GM18508 (cell line): Measurements from ENCODE around the gene PPP1R9A.

ENCODE experiments used
- ATAC-seq: cut with Tn5 transposase; IDR thresholded peaks from one replicate; pipeline ENCODE4 v1.9.1; 2021; ENCODE audit warnings: moderate number of reproducible peaks; ENCODE audit not compliant: insufficient read depth, unreplicated experiment

Gene PPP1R9A

DNA sequence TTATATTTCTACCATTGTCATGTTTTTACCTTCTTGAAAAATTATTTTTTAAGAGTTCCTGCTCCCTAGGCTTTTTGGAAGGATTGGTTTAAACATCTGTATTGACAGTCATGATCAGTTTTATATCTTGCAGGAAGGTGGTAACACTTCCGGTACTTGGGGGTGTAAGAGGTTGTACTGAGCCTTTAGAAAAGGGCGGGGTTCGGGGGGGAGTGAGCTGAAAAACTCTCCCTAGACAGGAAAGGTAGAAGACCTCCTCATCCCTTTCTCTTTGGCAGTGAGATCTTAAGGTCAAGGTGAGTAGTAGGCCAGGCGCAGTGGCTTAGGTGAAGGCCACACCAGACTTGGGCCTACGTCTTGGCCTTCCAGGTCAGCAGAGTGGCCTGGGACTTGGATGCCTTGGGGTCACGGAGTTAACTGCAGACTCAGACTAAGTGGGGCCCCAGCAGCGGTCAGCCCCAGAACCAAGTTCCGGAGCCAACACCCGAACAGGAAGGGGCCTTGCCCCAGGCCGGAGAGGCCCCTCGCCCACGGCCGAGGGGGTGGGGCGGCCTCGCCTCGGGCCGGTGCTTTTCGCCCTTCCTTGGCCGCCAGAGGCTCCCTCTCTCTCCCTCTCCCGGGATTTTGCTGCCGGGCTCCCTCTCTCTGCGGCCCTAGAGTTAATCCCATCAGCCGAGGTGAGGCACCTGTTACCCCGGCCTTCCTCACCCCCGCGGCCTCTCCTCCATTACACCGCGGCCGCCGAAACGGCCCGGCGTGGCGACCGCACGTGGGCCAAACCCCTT lies at the start of gene PPP1R9A:
Gene PPP1R9A (plus strand): TSS at position 569 of the 785 bp plus-strand sequence. CDS start 2,520 bp downstream, outside the sequence.
- ATAC-seq, result no peak

DNA sequence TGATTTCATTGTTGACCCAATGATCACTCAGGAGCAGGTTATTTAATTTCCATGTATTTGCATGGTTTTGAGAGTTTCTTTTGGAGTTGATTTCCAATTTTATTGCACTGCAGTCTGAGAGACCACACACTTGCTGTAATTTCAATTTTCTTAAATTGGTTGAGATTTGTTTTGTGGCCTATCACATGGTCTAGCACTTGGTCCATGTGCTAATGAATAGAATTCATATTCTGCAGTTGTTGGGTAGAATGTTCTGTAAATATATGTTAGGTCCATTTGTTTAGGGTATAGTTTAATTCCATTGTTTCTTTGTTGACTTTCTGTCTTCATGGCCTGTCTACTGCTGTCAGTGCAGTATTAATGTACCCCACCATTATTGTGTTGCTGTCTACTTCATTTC lies 36.3 kb upstream of the PPP1R9A start:
- no peak for ATAC-seq

DNA sequence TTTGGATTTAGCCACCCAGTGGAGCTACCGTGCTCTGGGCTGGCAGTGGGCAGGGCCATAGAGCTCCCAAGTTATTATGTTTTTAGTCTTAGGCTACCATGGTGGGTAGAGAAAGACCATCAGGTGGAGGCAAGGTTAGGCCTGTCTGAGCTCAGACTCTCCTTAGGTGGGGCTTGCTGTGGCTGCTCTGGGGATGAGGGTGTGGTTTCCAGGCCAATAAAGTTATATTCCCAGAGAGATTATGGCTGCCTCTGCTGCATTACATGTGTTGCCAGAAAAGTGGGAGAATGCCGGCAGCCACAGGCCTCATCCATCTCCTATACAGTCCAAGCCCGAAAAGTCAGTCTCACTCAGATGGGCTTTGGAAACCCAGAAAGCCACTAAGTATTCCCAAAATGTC lies 34.2 kb upstream of the PPP1R9A start:
- no peak for ATAC-seq

DNA sequence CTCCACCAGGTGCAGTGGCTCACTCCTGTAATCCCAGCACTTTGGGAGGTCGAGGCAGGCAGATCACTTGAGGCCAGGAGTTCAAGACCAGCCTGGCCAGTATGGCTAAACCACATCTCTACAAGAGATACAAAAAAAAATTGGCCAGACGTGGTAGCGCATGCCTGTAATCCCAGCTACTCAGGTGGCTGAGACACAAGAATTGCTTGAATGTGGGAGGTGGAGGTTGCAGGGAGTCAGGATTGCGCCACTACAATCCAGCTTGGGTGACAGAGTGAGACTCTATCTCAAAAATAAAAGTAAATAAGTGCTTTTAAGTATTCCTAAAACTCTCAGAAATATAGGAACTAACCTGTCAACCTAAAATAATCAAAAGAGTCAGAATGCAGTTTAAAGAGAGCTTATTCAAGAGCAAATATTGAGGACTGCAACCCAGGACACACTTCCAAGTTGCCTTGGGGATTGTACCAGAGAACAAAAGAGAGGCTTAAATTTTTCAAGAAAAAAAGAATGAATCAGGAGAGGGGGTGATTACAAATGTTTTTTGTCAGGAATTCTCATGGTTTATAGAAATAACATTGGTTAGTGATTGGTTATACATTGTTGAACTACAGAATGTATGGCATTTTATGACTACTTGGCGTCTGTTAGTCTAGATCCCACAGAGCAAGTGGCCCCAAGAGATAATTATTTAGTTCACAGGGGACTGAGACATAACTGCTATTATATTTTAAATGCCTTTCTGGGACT lies 33.2 kb upstream of the PPP1R9A start:
- ATAC-seq, result no peak

DNA sequence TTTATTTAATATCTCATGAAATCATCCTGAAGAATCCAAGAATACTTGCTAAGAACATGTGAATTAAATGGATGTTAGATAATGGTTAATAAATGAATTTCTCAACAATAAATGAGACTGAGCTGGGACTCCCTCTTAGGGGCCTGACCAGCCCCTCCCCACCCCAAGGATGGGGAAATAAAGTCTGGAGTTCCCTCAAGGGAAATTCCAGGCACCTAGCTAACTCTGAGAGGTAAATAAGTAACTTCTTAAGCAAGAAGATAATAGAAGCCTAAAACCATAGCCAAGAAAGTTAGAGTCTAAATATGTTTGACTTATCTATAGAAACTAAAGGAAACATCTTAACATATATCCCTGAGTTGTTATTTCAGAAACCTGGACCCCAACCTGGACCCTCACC lies 32.2 kb upstream of the PPP1R9A start:
- no peak for ATAC-seq

DNA sequence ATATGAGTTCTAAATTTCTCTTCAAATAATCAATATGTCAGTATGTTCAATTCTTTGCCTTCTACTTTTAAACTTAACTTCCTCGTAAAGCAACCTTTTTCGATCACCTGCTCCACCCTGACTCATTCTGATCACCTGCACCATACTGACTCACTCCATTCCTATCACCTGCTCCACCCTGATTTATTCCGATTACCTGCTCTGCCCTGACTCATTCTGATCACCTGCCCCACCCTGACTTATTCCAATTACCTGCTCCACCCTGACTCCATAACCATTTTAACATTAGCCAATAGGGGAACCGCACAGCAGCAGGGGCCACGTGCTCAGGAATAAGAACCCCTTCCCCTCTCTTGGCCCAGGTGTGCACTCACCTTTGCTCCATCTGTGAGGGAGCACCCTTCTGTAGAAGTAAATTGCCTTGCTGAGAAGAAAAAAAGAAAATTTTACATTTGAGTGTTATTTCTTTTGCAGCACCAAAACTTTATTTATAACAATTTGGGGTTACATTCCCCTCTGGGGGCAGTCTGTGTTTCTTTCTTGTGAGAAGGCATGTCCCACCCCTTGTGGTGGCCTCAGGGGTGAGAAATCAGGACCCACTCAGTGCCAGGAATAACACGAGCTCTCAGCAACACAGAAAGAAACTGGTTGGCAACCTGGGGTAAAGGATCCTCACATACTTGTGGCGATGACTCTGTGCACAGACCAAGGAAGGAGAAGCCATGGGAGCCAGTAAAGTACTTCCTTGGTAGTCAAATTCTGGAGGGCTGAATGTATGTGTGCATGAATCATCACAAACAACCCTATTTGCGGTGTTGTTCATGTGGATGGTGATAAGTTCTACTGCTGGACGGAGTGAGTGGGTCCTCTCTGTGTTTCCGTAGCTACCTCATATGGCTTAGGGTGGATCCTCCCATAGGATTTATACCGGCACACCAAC lies 29.4 kb upstream of the PPP1R9A start:
- ATAC-seq, result no peak

DNA sequence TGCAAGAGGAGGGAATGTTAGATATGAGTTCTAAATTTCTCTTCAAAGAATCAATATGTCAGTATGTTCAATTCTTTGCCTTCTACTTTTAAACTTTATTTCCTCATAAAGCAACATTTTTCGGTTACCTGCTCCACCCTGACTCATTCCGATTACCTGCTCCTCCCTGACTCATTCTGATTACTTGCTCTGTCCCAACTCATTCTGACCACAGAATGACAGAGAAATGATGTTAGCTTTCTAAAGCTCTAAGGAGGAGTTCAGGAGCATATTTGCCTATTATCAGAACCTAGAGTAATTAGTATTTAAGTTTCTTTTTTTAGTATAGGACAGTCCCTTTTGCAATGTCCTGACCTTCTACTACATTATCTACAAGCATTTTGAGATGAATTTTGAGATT lies 24.5 kb upstream of the PPP1R9A start:
- ATAC-seq, result no peak

DNA sequence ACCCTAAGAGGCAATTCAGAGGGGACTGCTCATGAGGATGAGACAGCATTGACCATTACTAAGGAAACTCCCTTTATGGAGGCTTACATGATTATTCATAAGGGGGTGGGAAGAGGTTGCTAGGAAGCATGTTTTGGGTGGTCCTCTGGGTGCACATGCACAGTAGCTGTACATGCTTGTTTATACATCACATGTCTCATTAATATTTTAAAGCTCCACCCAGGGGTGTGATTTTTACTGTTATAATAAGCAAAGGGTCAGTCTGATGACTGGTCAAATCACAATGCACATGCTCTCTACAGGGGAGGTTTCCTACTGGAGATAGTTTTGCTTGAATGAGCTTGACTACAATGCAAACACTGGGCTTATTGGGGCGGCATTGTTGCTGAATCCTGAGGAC lies 23.8 kb upstream of the PPP1R9A start:
- no peak for ATAC-seq

DNA sequence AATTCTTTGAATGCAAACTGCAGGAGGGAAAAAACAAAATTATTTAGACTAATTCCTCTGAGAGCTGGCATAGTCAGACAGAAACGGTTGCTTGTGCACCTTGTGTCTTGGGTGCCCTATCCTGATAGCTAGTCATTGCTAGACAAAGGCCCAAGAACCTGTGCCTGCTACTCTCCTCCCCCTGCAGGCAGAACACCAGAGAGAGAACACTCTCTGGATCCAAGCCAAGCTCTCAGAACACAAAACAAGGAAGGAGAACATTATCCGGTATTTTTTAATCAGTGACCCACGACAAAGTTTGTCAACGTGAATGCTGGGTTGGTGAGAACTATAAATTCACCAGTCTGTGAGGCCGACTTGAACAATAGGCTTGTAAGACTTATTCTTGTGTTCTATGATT lies 18.8 kb upstream of the PPP1R9A start:
- ATAC-seq, result no peak

DNA sequence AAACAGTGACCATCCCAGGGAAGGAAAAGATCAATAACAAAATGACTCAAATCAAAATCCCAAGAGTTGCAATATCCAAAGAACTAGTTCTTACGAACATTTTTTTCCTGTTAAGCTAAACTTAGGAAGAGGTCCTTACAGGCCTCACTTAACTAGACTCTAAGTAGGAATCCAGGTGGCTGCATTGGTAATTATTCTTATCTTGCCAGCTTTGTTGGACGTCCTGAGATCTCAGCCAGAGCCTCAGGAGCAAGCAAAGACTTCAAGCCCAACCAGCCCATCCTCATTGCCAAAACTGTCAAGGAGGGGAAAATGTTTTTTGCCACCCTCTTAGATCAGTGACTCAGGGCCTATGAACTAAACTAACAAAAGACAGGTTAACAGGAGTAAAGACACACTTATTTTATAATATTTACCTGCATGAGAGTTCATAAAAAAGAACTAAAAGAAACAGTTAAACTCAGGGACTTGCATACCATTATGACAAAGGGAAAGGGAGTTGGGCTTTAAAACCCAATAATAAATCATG lies 18.3 kb upstream of the PPP1R9A start:
- ATAC-seq, result no peak

DNA sequence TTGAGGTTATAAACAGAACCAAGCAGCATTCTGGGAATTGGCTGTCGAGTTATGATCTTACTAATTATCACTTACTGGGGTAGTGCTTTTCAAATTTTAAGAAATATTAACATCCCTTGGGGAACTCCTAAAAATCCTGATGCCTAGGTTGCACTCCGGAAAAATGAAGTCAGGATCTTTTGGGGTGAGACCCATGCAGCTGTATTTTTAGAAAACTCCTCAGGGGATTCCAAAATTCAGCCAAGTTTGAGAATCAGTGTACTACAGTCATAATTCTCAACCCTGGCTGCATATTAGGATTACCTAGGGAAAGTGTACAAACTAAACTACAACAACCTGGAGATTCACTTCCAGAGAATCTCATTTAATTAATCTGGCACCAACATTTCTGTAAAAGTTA lies 17.2 kb upstream of the PPP1R9A start:
- no peak for ATAC-seq

DNA sequence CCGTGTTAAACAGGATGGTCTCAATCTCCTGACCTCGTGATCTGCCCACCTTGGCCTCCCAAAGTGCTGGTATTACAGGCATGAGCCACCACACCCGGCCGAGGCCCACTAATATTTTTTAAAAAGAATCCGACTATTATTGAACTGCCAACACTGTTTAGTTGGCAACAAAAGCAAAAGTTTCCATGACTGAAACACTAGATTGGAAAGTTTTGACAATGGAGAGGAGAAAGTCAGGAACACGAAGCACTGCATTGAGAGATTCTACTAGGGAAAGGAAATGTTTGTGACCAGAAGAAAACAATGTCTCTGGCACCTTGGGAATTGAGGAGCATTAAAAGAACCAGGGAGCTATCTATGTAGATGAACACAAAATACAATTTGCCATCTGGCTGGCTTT lies 13.7 kb upstream of the PPP1R9A start:
- ATAC-seq, result no peak

DNA sequence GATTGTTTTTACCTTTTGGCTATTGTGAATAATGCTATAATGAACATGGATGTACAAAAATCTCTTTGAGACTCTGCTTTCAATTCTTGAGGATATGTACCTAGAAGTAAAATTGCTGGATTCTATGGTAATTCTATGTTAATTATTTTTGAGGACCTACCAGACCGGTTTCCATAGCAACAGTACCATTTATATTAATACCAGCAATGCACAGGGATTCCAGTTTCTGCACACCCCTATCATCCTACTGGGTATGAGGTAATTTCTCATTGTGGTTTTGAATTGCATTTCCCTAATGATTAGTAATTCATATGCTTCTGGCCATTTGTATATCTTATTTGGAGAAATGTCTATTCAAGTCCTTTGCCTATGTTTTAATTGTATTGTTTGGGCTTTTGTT lies 9.9 kb upstream of the PPP1R9A start:
- ATAC-seq, result no peak

DNA sequence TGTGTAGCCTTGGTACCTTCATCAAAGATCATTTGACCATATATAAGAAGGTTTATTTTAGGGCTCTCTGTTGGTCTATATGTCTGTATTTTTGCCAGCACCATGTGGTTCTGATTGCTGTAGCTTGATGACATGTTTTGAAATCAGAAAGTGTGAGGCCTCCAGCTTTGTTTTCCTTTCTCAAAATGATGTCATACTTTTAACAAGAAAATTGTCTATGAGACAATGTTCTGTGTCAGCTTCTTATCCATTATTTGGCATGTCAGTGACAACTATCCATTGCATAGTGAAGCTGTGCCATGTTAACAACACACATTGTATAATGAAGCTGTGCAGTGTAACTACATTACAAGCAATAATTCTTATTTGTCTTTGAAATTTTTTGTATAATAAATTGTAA lies 9.1 kb upstream of the PPP1R9A start:
- ATAC-seq, result no peak

DNA sequence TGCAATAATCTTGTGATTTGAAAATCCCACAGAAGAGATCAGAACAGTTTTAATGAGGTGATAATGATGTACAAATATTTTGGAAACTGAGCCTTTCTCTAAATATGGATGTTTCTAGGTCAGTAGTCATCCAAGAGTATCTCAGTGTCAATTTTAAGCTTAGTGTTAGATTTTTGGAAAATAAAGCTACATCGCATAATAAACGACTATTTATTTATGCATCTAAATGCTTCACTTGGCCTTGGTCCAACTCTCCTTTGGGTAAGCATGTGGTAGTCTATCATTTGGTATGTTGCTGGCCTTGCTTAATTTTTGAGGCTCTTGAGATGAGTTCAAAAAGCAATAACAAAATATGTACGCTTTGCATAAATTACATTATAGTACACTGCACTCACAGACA lies 5.4 kb upstream of the PPP1R9A start:
- no peak for ATAC-seq

DNA sequence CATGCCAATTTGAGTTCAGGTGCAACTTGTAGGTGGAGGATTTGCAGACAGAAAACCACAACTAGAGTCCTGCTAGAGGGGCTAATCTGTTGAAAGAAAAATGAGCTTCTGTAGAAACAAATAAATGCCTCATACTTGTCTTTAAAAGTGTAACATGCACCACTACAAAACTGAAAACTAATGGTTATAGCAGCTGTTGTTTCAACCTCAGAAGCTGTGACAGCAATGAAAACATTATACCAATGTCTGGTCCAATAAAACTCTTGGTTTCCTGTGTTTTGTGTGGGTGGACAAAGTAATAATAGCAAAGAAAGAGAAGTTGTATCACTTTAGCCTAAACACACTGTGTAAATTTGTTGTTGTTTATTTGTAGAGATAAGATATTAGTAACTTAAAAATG lies 3.4 kb upstream of the PPP1R9A start:
- no peak for ATAC-seq

DNA sequence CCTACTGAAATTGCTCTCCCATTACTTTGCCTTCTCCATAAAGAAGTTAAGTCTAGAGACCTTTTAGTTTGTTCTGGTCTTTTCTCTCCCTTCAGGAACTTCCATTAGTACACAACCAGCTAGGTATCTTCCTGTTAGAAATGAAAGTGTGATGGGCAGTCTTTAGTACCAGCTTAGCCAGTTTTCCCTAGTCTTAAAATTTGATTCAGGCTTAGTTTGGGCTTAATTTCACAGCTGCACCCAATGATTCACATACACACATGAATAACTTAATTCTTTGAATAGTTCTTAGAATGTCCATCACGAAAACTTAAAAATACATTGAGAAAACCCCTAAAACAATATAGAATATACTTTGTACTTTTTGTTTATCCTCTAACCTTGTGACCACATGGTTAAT lies 2.4 kb upstream of the PPP1R9A start:
- no peak for ATAC-seq

DNA sequence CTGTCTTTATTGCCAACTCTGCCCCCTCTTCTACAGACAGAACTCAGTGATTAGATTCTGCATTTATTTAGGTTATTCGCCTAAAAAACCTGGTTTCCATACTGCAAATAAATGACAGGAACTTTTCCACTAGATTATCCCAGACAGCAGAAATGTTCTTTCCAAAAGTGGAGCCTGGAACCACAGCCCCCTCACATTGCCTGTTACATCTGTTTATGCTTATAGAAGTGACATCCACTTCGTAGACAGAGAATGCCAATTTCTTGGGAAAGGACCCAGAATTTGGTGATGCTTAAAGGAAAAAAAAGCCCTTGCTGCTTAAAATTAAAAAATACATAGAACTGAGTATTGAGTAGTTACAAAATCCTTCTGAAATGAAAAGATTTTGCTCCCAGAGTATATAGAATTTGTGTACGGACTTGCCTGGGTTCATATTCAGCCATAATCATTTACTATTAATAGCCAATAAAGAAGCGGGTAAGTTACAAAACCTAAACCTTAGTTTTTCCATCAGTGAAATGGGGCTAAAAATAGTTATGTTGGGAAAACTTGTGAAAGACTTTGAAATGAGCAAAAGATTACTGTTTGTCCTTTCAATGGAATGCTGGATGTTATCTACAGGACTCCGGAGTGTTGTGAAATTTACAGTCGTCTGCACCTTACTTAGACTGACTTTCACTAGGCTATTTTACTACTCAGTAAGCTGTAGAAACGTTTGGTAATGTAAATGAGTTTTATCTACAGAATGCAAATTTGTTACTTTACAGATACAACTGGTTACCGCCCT lies 1.1 kb upstream of the PPP1R9A start:
- ATAC-seq, result no peak

DNA sequence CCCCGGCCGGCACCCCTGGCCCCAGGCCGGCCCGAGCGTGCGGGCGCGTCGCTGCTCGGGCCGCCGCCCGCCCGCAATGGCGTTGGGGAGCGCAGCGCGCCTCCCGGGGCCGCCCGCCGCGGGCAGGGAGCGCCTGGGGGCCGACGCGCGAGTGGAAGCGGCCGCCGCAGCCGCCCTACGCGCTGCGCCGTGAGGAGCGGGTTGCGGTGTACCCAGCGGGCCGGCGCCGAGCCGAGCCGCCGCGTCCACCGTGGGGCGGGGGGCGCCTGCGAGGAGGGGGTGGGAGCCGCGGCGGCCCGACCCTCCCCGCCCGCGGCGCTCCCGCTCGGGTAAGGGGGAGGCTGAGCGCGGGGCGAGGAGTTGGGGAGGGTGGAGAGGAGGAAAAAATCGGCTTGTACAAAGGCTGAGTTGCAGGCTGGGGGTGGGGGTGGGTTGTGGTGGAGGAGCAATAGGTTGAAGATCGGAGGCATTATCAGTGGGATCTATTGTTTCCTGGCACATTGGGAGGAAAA lies 473 bp downstream of the PPP1R9A start:
- ATAC-seq, result no peak
